Breast epithelium (tissue), 3 donors: Measurements from ENCODE around the gene WDR31.

ENCODE experiments used
- CTCF ChIP-seq, 3 donors: fragments of 450-650 bp; IDR thresholded peaks; one replicate each; pipeline ENCODE4 v1.5.1; 2016 to 2017; ENCODE audit warnings: antibody characterized with exemption in 3 of 3, mild to moderate bottlenecking in 3 of 3, moderate library complexity in 3 of 3
- POLR2A ChIP-seq: fragments of 450-650 bp; IDR thresholded peaks from one replicate; pipeline ENCODE4 v1.6.1; 2016; ENCODE audit warnings: antibody characterized with exemption, mild to moderate bottlenecking, moderate library complexity

- TF ChIP-seq CTCF (IDR thresholded peaks at IDR 0.05): no peak
- TF ChIP-seq POLR2A: no peak
Measured at GRCh38 chr9:113293285-113293878, 46.7 kb downstream of the WDR31 start.
